Measurements from ENCODE around the gene OR6T1.

OR6T1 gene

GRCh38 chr11:123943738-123944137, at the start of gene OR6T1:
Gene OR6T1, minus strand, starts transcription at chr11:123943838. Its CDS starts 0 bp downstream, at chr11:123943838.
- DNase-seq (ENCODE audit: low read depth) = no peak

GRCh38 chr11:123979311-123979710, 35.7 kb upstream of the OR6T1 start:
- DNase-seq (ENCODE audit: low read depth) = no peak

GRCh38 chr11:123977731-123978347, 34.2 kb upstream of the OR6T1 start, which contains the start of gene OR10S1:
Gene OR10S1, minus strand, starts transcription at chr11:123977781. Its CDS starts 117 bp downstream, at chr11:123977664.
- DNase-seq (ENCODE audit: low read depth) = no peak

GRCh38 chr11:123976770-123977560, 33.3 kb upstream of the OR6T1 start:
- no peak for DNase-seq (ENCODE audit: low read depth)

GRCh38 chr11:123973816-123974215, 30.2 kb upstream of the OR6T1 start:
- DNase-seq (ENCODE audit: low read depth) = peak; percentile 85

- DNase-seq (ENCODE audit: low read depth) = no peak
Observed at GRCh38 chr11:123956752-123957151, 13.1 kb upstream of the OR6T1 start.

- no peak for DNase-seq (ENCODE audit: low read depth)
Observed at GRCh38 chr11:123945132-123945531, 1.5 kb upstream of the OR6T1 start.

- DNase-seq (ENCODE audit: low read depth) = no peak
Observed at GRCh38 chr11:123942413-123942812, 1.2 kb downstream of the OR6T1 start.

GRCh38 chr11:123939317-123939716, 4.3 kb downstream of the OR6T1 start, which contains the start of gene OR4D5:
Gene OR4D5, plus strand, starts transcription at chr11:123939617. Its CDS starts 0 bp downstream, at chr11:123939617.
- DNase-seq (ENCODE audit: low read depth) = no peak

GRCh38 chr11:123924027-123924426, 19.6 kb downstream of the OR6T1 start:
- no peak for DNase-seq (ENCODE audit: low read depth)

- DNase-seq (ENCODE audit: low read depth) = no peak
Observed at GRCh38 chr11:123920943-123921342, 22.7 kb downstream of the OR6T1 start.

- no peak for DNase-seq (ENCODE audit: low read depth)
Observed at GRCh38 chr11:123905826-123906225, 37.8 kb downstream of the OR6T1 start.

GRCh38 chr11:123904932-123905331, 38.7 kb downstream of the OR6T1 start:
- no peak for DNase-seq (ENCODE audit: low read depth)

- no peak for DNase-seq (ENCODE audit: low read depth)
Observed at GRCh38 chr11:123903932-123904331, 39.7 kb downstream of the OR6T1 start.

GRCh38 chr11:123901867-123902266, 41.8 kb downstream of the OR6T1 start, which contains the start of gene OR8D4:
Gene OR8D4, plus strand, starts transcription at chr11:123902167. Its CDS starts 4,265 bp downstream, at chr11:123906432.
- DNase-seq (ENCODE audit: low read depth) = no peak

- DNase-seq (ENCODE audit: low read depth) = no peak
Observed at GRCh38 chr11:123899792-123900191, 43.8 kb downstream of the OR6T1 start.
